OCI-LY1 (cell line): ENCODE results near the gene TMEM200A.

Source experiments
- EZH2 ChIP-seq: fragments of 200-600 bp; sonication (generic), shearing (Covaris generic); IDR thresholded peaks from 2 replicates; pipeline ENCODE4 v1.8.0; 2017; ENCODE audit warnings: borderline replicate concordance, mixed run types, mild to moderate bottlenecking, antibody characterized with exemption, low read length, moderate library complexity, mixed read lengths
- TF ChIP-seq, protein P1 (sequence below): fragments of 200-600 bp; sonication (generic), shearing (Covaris generic); IDR thresholded peaks from 2 replicates; pipeline ENCODE4 v1.5.1; 2017; ENCODE audit warnings: mild to moderate bottlenecking, antibody characterized with exemption, low read length, moderate library complexity, mixed read lengths

DNA sequence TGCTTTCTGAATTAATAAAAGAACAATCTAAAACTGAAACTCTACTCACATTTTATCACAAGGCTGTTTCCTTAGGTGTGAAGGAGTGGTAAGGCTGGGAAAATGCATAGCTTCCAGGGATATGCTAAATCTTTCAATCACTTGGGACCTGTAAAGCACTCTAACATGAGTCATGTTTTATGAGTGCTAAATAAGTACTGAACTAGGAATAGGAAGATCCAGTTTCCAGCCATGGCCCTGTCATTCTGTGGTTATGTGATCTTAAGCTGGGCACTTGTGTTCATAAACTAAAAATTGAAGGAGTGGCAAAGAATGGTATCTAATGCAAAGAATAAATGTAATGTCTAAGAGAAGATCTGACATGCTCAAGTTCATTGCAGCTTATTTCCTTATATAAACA is 6.1 kb upstream of the TMEM200A start:
- TF ChIP-seq, protein P1, sequence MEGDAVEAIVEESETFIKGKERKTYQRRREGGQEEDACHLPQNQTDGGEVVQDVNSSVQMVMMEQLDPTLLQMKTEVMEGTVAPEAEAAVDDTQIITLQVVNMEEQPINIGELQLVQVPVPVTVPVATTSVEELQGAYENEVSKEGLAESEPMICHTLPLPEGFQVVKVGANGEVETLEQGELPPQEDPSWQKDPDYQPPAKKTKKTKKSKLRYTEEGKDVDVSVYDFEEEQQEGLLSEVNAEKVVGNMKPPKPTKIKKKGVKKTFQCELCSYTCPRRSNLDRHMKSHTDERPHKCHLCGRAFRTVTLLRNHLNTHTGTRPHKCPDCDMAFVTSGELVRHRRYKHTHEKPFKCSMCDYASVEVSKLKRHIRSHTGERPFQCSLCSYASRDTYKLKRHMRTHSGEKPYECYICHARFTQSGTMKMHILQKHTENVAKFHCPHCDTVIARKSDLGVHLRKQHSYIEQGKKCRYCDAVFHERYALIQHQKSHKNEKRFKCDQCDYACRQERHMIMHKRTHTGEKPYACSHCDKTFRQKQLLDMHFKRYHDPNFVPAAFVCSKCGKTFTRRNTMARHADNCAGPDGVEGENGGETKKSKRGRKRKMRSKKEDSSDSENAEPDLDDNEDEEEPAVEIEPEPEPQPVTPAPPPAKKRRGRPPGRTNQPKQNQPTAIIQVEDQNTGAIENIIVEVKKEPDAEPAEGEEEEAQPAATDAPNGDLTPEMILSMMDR: no peak
- no peak for TF ChIP-seq EZH2
